Hypothalamus (tissue), 51 donors: ENCODE measurements around the gene NPTN.
"Not testable (repeated sequence)": the region's sequence is repeated elsewhere in the genome, so short reads cannot be mapped to it uniquely, and the experiment has no call there.

Source experiments
- DNase-seq, 51 donors: peaks; one replicate each; lab custom pipeline; 2025; lab: John Stamatoyannopoulos, UW

Gene NPTN

DNA sequence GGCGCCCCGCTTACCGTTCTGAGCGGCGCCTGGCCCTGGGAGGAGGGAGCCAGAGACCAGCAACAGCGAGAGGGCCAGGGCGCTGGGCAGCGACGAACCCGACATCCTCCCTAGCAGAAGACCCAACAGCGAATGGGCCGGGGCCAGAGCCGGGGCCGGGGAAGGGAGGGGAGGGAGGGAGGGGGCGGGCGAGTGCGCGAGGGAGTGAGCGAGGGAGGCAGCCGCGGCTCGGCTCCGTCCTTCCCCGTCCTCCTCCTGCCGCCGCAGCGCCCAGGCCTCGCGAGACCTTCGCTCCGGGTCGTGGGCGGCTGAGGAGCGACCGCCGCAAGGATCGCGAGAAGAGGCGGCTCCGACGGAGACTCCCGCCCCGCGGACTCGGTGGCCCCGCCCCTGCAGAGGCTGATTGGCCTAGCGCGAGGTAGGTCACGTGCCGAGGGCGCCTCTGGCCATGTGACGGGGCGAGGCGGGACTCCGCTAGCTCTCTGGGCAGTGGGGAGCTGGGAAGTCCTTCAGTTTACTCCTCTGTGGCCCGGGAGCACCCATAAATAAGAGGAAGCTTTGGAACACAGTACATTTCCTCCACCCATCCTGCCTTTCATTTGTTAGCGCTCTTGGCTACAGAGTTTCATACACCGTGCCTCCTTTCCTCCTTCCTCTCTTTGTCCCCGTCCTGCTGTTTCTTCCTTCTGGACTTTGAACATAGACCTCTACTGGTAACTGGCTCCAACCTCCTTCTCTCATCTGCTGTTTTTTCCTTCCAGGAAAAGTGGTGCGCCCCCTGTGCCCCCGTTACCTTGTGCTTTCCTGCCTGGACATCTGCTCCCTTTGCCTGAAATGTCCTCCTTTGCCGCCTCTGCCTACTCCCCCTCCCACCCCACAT lies at the start of gene NPTN:
Gene NPTN, minus strand, starts transcription at position 279 of the 880 bp plus-strand sequence. Its CDS starts 174 bp downstream, at position 105.
- DNase-seq: peak; percentile 39 to 99 (median 98)

GRCh38 chr15:73682600-73683090 lies 49.5 kb upstream of the NPTN start:
- no peak for DNase-seq

- DNase-seq: no peak
Observed at GRCh38 chr15:73681856-73682599, 48.8 kb upstream of the NPTN start.

GRCh38 chr15:73681063-73681462 lies 47.9 kb upstream of the NPTN start:
- no peak for DNase-seq

DNA sequence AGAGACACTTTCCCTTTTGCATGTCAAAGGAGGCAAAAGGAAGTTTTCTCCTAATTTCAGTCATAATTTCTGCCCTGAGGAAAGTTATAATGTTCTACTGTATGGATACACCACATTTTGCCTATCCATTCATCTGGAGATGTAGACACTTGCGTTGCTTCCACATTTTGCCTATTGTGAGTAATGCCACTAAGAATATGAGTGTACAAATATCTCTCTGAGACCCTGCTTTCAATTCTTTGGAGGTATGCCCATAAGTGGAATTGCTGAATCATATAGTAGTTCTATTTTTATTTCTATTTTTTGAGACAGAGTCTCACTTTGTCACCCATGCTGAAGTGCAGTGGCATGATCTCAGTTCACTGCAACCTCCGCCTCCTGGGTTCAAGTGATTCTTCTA lies 47.4 kb upstream of the NPTN start:
- no peak for DNase-seq

DNA sequence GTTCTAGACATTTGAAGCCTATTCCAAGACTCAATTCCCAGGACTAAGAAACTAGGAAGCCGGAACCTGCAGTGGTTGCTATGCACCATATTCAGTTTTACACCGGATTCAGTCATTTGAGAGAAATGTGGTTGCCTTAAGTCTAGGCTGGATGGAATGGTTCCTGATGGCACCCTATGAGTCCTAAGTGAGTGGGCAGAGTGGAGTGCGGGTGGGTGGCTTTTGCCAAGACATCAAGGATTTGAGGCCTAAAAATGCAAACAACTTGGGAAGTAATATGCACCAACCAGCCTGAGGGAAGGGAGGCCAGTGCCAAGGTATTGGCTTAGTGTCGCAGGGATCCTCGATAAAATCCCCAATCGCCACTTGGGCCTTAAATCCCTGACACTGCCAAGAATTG lies 46.8 kb upstream of the NPTN start:
- no peak for DNase-seq

- DNase-seq: no peak
Observed at GRCh38 chr15:73679180-73679579, 46.0 kb upstream of the NPTN start.

DNA sequence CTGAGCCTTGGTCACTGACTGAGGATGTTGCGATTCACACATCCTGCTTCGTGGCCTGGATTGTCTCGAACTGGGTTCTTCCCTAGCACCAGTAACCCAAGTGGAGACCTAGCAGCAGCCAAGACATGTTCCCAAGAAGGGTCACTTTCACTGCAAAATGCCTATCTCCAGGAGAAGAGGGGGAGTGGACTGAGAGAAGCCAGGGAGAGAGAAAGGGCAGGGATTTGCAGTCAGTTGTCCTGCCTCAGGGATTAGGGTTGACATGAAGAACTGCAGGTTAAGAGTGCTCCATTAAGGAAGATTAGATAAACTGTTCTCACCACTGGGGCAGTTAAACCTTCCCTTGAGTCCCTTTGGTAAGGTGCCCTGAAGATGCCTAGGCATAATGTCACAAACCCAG lies 45.3 kb upstream of the NPTN start:
- no peak for DNase-seq

GRCh38 chr15:73677733-73678132 lies 44.5 kb upstream of the NPTN start:
- DNase-seq: no peak

DNA sequence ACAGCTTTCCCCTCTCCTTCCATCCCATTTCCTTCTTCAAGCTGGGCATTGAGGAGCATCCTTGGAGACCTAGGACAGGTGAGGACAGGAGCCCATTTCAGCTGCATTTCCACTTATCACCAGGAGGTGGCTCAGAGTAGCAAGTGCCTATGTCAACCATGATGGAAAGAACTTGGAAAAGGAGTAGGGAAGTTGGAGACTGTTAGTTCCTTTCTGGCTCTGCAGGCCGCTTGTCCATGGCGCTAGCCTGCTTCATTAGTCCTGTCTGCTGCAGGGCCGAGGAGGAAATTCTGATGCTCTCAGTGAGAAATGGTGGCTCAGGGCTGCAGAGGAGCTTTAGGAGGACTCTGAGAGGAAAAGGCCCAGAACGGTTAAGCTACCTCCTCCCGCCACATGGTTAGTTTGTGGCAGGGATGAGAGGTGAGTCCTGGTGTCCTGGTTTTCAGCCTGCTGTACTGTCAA lies 44.0 kb upstream of the NPTN start:
- peak in 8 of 51 donors; percentile 9 to 26 (median 16) for DNase-seq

- no peak for DNase-seq
Observed at GRCh38 chr15:73674587-73674986, 41.4 kb upstream of the NPTN start.

GRCh38 chr15:73660455-73660854 lies 27.3 kb upstream of the NPTN start:
- no peak for DNase-seq

GRCh38 chr15:73658645-73659044 lies 25.5 kb upstream of the NPTN start:
- DNase-seq: no peak

- no peak for DNase-seq
Observed at GRCh38 chr15:73655724-73656123, 22.5 kb upstream of the NPTN start.

DNA sequence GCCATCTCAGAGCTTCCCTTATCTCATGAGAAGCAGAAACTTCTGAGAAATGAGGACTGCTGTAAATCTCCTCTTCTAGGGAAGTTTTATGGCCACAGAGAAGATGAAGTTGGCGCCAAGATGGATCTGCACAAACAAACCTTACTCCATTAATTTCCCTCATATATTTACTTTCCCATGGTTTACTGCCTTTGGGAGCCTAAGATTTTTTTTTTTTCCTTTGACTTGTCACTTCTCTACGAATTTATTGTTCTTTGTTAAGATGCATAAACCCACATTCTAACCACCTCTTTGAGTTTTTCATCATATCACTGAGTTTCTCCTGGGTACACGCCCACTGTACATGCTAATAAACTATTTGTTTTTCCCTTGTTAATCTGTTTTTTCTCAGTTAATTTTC lies 21.5 kb upstream of the NPTN start:
- DNase-seq: no peak

DNA sequence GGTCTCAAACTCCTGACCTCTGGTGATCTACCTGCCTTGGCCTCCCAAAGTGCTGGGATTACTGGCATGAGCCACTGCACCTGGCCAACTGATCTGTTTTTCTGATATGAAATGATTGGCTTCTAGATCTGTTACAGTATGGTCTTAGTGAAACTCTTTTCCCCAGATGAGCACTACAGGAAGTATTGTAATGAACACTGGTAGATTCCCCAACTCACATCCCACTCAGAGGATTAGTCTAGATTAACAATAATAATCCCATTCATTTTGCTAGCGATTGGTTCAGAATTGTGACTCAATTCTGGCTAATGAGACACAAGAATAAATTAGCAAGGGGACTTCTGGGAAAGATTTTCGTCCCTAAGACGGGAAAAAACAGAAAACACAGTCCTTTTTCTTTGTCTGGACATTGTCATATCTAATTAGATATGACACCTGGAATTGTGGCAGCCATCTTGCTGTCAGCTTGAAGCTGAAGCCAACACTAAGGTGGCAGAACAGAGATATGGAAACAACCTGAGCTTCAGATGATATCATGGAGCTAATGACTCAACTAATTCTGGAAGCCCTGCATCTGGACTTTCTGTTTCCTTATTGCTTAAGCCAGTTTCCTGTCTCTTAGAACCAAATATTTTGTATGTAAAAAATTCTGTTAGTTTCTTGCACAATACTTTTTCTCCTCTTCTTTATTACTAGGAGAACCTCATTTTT lies 17.4 kb upstream of the NPTN start:
- no peak for DNase-seq

DNA sequence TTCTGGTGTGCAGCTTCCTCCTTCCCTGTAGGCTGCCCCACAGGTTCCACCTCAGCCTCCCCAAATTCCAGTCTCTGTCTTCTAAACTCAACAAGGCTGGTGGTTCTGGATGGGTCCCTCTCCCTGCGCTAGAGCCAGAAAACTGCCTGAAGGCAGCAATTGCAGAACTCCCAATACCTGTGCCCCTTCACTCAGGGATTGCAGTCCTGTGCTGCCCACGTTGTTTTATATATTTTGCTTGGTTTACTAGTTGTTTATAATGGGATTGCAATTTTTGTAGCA lies 14.8 kb upstream of the NPTN start:
- no peak for DNase-seq

GRCh38 chr15:73647259-73648013 lies 14.2 kb upstream of the NPTN start:
- no peak for DNase-seq

DNA sequence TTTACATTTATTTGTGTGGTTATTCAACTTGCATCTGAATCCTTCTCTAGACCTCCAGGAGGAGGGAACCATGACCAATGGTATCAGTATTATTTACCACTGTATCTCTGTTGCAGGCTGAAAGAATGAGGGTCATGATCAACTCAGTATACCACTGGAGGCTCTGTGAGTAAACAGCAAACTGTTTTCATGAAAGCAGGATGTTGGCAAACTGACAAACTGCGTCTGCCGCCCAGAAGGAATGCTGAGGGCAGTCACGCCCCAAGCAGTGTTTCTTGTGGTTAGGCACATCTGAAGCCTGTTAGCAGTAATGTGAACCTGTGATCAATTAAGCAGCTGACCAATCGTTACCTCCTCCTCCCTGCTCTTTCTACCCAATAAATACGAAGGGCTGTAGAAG lies 6.3 kb upstream of the NPTN start:
- not testable (repeated sequence) for DNase-seq

- no peak for DNase-seq
Observed at GRCh38 chr15:73637527-73637926, 4.3 kb upstream of the NPTN start.
